Calu3 (cell line): ENCODE data around the gene ATP2B1. TPM values are rescaled to one million over a fixed set of nuclear protein-coding genes. Genes with fewer than 3 reads are reported as not detected.
A peak's percentile ranks its signal among the peaks of the same experiment; 100 is the strongest.

ENCODE experiments used
- BruUV-seq: library from RNA; stranded (reverse); fragments of 400-500 nt; replicated peaks from 2 replicates; lab custom pipeline; 2021; lab: Mats Ljungman, UMichigan
- CTCF ChIA-PET: fragments of 300-600 bp; sonication (Branson Sonifier 250); formaldehyde crosslinking; loops from one replicate; lab custom pipeline; 2022; ENCODE audit warnings: antibody characterized with exemption; lab: Charles Lee
- DNase-seq: peaks from one replicate; pipeline ENCODE4 v3.0.0; 2022
- H3K27ac Mint-ChIP-seq: one replicate; pipeline ENCODE4 v1.8.0; 2022; ENCODE audit warnings: mixed read lengths; ENCODE audit not compliant: unreplicated experiment
- H3K27me3 Mint-ChIP-seq: one replicate; pipeline ENCODE4 v1.8.0; 2022; ENCODE audit warnings: mixed read lengths; ENCODE audit not compliant: unreplicated experiment
- H3K36me3 Mint-ChIP-seq: one replicate; pipeline ENCODE4 v1.8.0; 2022; ENCODE audit warnings: mild to moderate bottlenecking, moderate library complexity, mixed read lengths; ENCODE audit not compliant: insufficient read depth, unreplicated experiment
- H3K4me1 Mint-ChIP-seq: one replicate; pipeline ENCODE4 v1.8.0; 2022; ENCODE audit warnings: mild to moderate bottlenecking, low read depth, mixed read lengths; ENCODE audit not compliant: unreplicated experiment
- H3K4me3 Mint-ChIP-seq: one replicate; pipeline ENCODE4 v1.8.0; 2022; ENCODE audit warnings: mild to moderate bottlenecking, low read depth, moderate library complexity, mixed read lengths; ENCODE audit not compliant: unreplicated experiment
- H3K9me3 Mint-ChIP-seq: one replicate; pipeline ENCODE4 v1.8.0; 2022; ENCODE audit warnings: low read depth, mixed read lengths; ENCODE audit not compliant: unreplicated experiment
- CTCF ChIP-seq: fragments of 200-600 bp; IDR thresholded peaks from one replicate; pipeline ENCODE4 v1.8.0; 2022; ENCODE audit warnings: antibody characterized with exemption; ENCODE audit not compliant: unreplicated experiment
- intact Hi-C: fragments of 100-400 bp; cut with micrococcal nuclease; formaldehyde crosslinking; loops from one replicate; pipeline ENCODE4 v1.10.0; 2022; ENCODE audit not compliant: unreplicated experiment
- total RNA-seq: library from RNA; stranded (reverse); gene quantifications from 2 replicates; pipeline ENCODE4 v1.2.3, GENCODE V29; 2022

ATP2B1 gene
- total RNA-seq, 1 experiment from 2014 or later, result 73.6 TPM

- no peak overlapping the region for H3K4me3 Mint-ChIP-seq
- H3K27ac Mint-ChIP-seq, result no peak overlapping the region
- H3K36me3 Mint-ChIP-seq, result peaks cover 30% of the 10 kb centered on the region
- BruUV-seq, result no TSS peak
- intact Hi-C loops, result no loop called here
- TF ChIP-seq CTCF, result no peak
- no peak for DNase-seq
- peaks cover 13% of the 10 kb centered on the region for H3K9me3 Mint-ChIP-seq
- no peaks in the 10 kb centered on the region for H3K27me3 Mint-ChIP-seq
- H3K4me1 Mint-ChIP-seq, result no peaks in the 10 kb centered on the region
- CTCF ChIA-PET, result no interaction called here
These were observed 4.1 kb upstream of the ATP2B1 start for GRCh38 chr12:89712706-89713105.

- peak overlapping the region; percentile 91 for H3K4me3 Mint-ChIP-seq
- intact Hi-C loops, result no loop called here
- H3K9me3 Mint-ChIP-seq, result peaks cover 7% of the 10 kb centered on the region
- CTCF ChIA-PET, result no interaction called here
- peaks cover 46% of the 10 kb centered on the region for H3K36me3 Mint-ChIP-seq
- no peak for TF ChIP-seq CTCF
- DNase-seq, result no peak
- H3K4me1 Mint-ChIP-seq, result peaks cover 7% of the 10 kb centered on the region
- no TSS peak for BruUV-seq
- peak overlapping the region; percentile 100 for H3K27ac Mint-ChIP-seq
- no peaks in the 10 kb centered on the region for H3K27me3 Mint-ChIP-seq
These were observed 2.5 kb upstream of the ATP2B1 start for GRCh38 chr12:89710873-89711750.

GRCh38 chr12:89709995-89710872, 1.6 kb upstream of the ATP2B1 start:
- Mint-ChIP-seq H3K27me3 (no peaks in the 10 kb centered on the region), H3K27ac (peak overlapping the region; percentile 100), H3K4me1 (peaks cover 15% of the 10 kb centered on the region), H3K4me3 (peak overlapping the region; percentile 91), H3K36me3 (peaks cover 46% of the 10 kb centered on the region), H3K9me3 (peaks cover 4% of the 10 kb centered on the region)
- TSS peak; percentile 72 for BruUV-seq
- DNase-seq, result peak; percentile 61
- TF ChIP-seq CTCF, result no peak
- CTCF ChIA-PET, result interaction anchor here (1.0 to 1.4 kb wide), 2 partner anchors 28 to 279 kb away, joined by 4 read pairs; no protein-coding TSS in a partner anchor
- intact Hi-C loops, result loop anchor here (1.0 to 5.0 kb wide), 5 partner anchors 46 to 252 kb away; no protein-coding TSS in a partner anchor

- Mint-ChIP-seq H3K27ac (peak overlapping the region; percentile 100), H3K9me3 (no peaks in the 10 kb centered on the region), H3K27me3 (no peaks in the 10 kb centered on the region), H3K36me3 (peaks cover 46% of the 10 kb centered on the region), H3K4me3 (peak overlapping the region; percentile 91), H3K4me1 (peaks cover 24% of the 10 kb centered on the region)
- no TSS peak for BruUV-seq
- TF ChIP-seq CTCF, result no peak
- DNase-seq, result peak; percentile 99
- CTCF ChIA-PET, result interaction anchor here (0.6 to 1.4 kb wide), 8 partner anchors 29 to 1595 kb away, joined by 3 to 4 read pairs (median 4); no protein-coding TSS in a partner anchor
- intact Hi-C loops, result loop anchor here (1.0 to 5.0 kb wide), 5 partner anchors 47 to 253 kb away; no protein-coding TSS in a partner anchor
These were observed 738 bp upstream of the ATP2B1 start for GRCh38 chr12:89709157-89709994.
